HG03103 (cell line): ENCODE data around the gene SLC12A8.

Experiments used
- ATAC-seq: cut with Tn5 transposase; IDR thresholded peaks from one replicate; pipeline ENCODE4 v1.9.1; 2021; ENCODE audit warnings: low read depth; ENCODE audit not compliant: unreplicated experiment

The SLC12A8 gene

GRCh38 chr3:125042725-125043406 lies 169.7 kb downstream of the SLC12A8 start:
- ATAC-seq: no peak

DNA sequence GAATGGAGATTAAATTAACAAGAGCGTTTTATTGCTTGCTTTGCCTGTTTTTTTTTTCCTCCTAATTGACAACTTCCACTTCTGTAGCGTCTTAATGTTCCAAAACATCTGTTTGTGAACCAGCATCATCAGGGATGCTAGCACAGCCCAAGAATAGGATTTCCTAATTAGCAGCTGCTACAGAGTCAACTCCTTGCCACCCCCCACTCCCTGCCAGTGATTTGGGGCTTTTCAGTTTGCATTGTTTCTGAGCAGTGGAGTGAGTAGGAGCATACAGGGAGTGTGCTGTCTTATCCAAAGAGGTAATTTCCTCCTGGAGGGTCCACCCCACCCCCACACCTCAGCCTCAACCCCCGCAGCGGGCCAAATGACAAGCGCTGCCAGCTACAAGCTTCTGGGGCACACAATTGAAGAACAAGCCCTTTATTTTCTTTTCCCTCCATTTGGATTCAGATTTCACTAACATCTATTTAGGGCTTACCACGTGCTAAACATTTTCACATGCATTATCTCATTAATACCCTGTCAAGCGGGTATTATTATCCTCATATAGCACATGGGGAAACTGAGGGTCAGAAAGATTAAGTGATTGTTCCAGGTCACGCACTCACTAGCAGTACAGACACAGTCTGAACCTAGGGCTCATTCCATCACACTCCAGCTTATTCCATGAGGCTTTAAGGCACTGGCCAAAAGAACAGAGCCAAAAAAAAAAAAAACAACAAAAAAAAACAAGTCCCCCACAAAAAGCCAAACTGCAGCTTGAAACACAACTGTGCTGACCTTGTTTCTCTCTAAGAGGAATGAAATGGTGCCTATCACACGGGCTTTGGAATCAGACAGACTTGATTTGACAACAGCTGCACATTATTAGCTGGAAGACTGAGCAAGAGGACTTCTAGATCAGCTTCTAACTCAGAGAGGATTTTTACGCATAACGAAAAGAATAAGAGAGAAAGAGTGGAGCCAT lies 173.1 kb downstream of the SLC12A8 start:
- ATAC-seq: no peak

DNA sequence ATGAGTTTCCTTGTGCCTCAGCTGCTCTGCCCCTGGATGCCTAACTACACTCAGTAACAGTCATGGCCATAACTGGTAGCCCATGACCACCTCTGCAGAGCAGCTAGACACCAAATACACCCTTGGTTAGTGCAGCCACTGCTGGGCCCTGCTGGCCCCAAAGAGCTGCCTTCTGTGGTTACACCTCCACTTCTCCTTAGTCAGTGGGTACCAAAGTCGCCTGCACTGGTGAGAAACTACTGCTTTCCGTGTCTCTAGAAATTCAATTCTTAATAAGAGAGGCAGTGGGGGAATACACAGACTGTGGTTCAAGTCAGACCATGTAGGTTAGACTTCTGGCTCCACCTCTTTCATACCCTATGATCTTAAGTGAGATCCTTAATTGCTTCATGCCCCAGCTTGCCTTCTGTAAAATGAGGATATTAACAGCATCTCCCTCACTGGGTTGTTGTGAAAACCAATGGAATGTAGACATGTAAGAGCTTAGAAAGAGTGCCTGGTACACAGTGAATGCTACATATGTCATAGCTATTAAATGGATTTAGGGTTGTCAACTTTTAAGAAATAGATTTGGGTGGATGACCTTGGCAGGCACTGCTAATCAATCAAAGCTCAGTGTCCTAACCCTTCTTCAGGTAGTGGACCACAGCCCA lies 174.9 kb downstream of the SLC12A8 start:
- no peak for ATAC-seq

- ATAC-seq: no peak
Observed at GRCh38 chr3:125035217-125035616, 177.3 kb downstream of the SLC12A8 start.

GRCh38 chr3:125033616-125034015 lies 178.9 kb downstream of the SLC12A8 start:
- no peak for ATAC-seq

DNA sequence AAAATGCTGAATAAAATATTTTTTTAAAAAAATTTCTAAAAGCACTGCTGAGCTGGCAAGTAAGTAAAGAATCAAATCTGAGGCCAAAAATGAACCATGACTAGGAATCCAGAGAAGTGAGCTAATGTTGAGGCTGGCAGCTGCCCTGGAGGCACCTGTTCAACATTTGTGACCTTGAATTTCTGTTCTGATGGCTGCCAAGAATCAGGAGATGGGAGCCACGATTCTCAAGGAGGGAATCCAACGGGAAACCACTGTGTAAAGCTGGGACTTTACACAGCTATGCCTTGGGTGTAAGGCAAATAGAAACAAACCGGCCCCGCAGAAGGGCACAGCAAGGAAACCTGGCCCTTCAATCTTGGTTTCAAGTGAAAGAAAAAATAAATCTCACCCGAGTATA lies 179.4 kb downstream of the SLC12A8 start:
- no peak for ATAC-seq

GRCh38 chr3:125032683-125033082 lies 179.9 kb downstream of the SLC12A8 start:
- ATAC-seq: no peak
